HepG2 (cell line): ENCODE results near the gene SYN1. TPM values are rescaled to one million over a fixed set of nuclear protein-coding genes. Genes with fewer than 3 reads are reported as not detected.

Source experiments
- CC2D1A ChIP-seq: sonication (generic); formaldehyde crosslinking; IDR thresholded peaks from 2 replicates; pipeline ENCODE4 v1.8.1; 2023; ENCODE audit warnings: mild to moderate bottlenecking, missing genetic modification reagents
- DMAP1 ChIP-seq: IDR thresholded peaks from 2 replicates; pipeline ENCODE4 v1.6.1; 2016
- ERF ChIP-seq: IDR thresholded peaks from 2 replicates; pipeline ENCODE4 v1.6.1; 2018; ENCODE audit warnings: missing biosample characterization, missing genetic modification reagents
- GATAD1 ChIP-seq: IDR thresholded peaks from 2 replicates; pipeline ENCODE4 v1.6.1; 2016; ENCODE audit warnings: missing genetic modification reagents, missing compliant biosample characterization
- IRX3 ChIP-seq: sonication (generic); formaldehyde crosslinking; IDR thresholded peaks from 2 replicates; pipeline ENCODE4 v1.8.1; 2023; ENCODE audit warnings: mild to moderate bottlenecking, low read depth, missing genetic modification reagents, borderline replicate concordance
- KAT8 ChIP-seq: IDR thresholded peaks from 2 replicates; pipeline ENCODE4 v1.6.1; 2016; ENCODE audit warnings: missing genetic modification reagents, missing compliant biosample characterization
- MEF2D ChIP-seq: sonication (generic); formaldehyde crosslinking; IDR thresholded peaks from 2 replicates; pipeline ENCODE4 v1.5.1; 2020; ENCODE audit warnings: mild to moderate bottlenecking, missing genetic modification reagents
- NFYB ChIP-seq: sonication (generic); formaldehyde crosslinking; IDR thresholded peaks from 2 replicates; pipeline ENCODE4 v1.4.0; 2020; ENCODE audit warnings: missing genetic modification reagents
- PHF8 ChIP-seq: sonication (generic); formaldehyde crosslinking; IDR thresholded peaks from 2 replicates; pipeline ENCODE4 v1.5.0; 2020; ENCODE audit warnings: missing genetic modification reagents
- RBM39 ChIP-seq: fragments of 200-400 bp; formaldehyde crosslinking; IDR thresholded peaks from one replicate; pipeline ENCODE4 v1.6.1; 2018; ENCODE audit warnings: antibody characterized with exemption, mild to moderate bottlenecking, low read depth, low read length; ENCODE audit not compliant: poor library complexity, severe bottlenecking
- REPIN1 ChIP-seq: sonication (generic); formaldehyde crosslinking; IDR thresholded peaks from 2 replicates; pipeline ENCODE4 v1.8.0; 2022; ENCODE audit warnings: missing genetic modification reagents, low read depth, mild to moderate bottlenecking, borderline replicate concordance
- SP2 ChIP-seq: sonication (generic); formaldehyde crosslinking; IDR thresholded peaks from 2 replicates; pipeline ENCODE4 v1.5.1; 2020; ENCODE audit warnings: mild to moderate bottlenecking, missing genetic modification reagents
- SP5 ChIP-seq: IDR thresholded peaks from 2 replicates; pipeline ENCODE4 v1.6.1; 2016; ENCODE audit warnings: low read depth, borderline replicate concordance
- SPEN ChIP-seq: sonication (generic); formaldehyde crosslinking; IDR thresholded peaks from 2 replicates; pipeline ENCODE4 v1.5.1; 2020; ENCODE audit warnings: low read depth, mild to moderate bottlenecking, missing genetic modification reagents
- TAF1 ChIP-seq: sonication (generic); formaldehyde crosslinking; IDR thresholded peaks from 2 replicates; pipeline ENCODE4 v1.4.0; 2020; ENCODE audit warnings: missing genetic modification reagents
- TARDBP ChIP-seq: sonication (generic); formaldehyde crosslinking; IDR thresholded peaks from 2 replicates; pipeline ENCODE4 v1.8.0; 2022; ENCODE audit warnings: mild to moderate bottlenecking, missing genetic modification reagents
- TCF7 ChIP-seq: sonication (generic); IDR thresholded peaks from 2 replicates; pipeline ENCODE4 v1.6.1; 2016; ENCODE audit warnings: antibody characterized with exemption, low read depth
- THAP11 ChIP-seq: IDR thresholded peaks from 2 replicates; pipeline ENCODE4 v1.6.1; 2016; ENCODE audit warnings: missing biosample characterization, missing genetic modification reagents
- YY1 ChIP-seq: IDR thresholded peaks from 2 replicates; pipeline ENCODE4 v1.6.1; 2011; ENCODE audit warnings: low read length, low read depth, moderate library complexity, mild to moderate bottlenecking; ENCODE audit not compliant: insufficient read depth, insufficient replicate concordance
- ZMYM4 ChIP-seq: sonication (generic); formaldehyde crosslinking; IDR thresholded peaks from 2 replicates; pipeline ENCODE4 v1.8.1; 2023; ENCODE audit warnings: mild to moderate bottlenecking, missing genetic modification reagents
- ZNF563 ChIP-seq: sonication (generic); formaldehyde crosslinking; IDR thresholded peaks from 2 replicates; pipeline ENCODE4 v1.8.0; 2022; ENCODE audit warnings: mild to moderate bottlenecking, moderate library complexity, missing genetic modification reagents
- ZNF788 ChIP-seq: sonication (generic); formaldehyde crosslinking; IDR thresholded peaks from 2 replicates; pipeline ENCODE4 v1.5.0; 2020; ENCODE audit warnings: mild to moderate bottlenecking, missing genetic modification reagents, borderline replicate concordance
- polyA plus RNA-seq, 8 experiments: library from polyadenylated mRNA; depleted of rRNA in 3 of 8; stranded (reverse) in 7 of 8; unstranded in 1 of 8; fragments of >200 nt; fragmentation: Illumina TruSeq in 4 of 8; extraction: Trizol in 4 of 8; gene quantifications; 2 replicates each; pipeline versions ENCODE4 v1.2.1 to v1.2.3, GENCODE V29; 2011 to 2016; ENCODE audit warnings: low read depth in 4 of 8, missing spikeins in 1 of 8, mixed read lengths in 1 of 8; ENCODE audit not compliant: insufficient read depth in 1 of 8
- total RNA-seq, 5 experiments: library from RNA; depleted of rRNA; stranded (reverse); fragments of >200 nt; fragmentation: Illumina TruSeq; extraction: Trizol; gene quantifications; 2 replicates each; pipeline ENCODE4 v1.2.3, GENCODE V29; 2016; ENCODE audit warnings: low read depth in 1 of 5
- TF ChIP-seq, protein P1 (sequence below): sonication (generic); formaldehyde crosslinking; IDR thresholded peaks from 2 replicates; pipeline ENCODE4 v1.4.0; 2020; ENCODE audit warnings: mild to moderate bottlenecking, missing genetic modification reagents
- TF ChIP-seq, protein P2 (sequence below): sonication (generic); formaldehyde crosslinking; IDR thresholded peaks from 2 replicates; pipeline ENCODE4 v1.8.0; 2022; ENCODE audit warnings: mild to moderate bottlenecking, missing genetic modification reagents, moderate library complexity
- TF ChIP-seq, protein P3 (sequence below): sonication (generic); formaldehyde crosslinking; IDR thresholded peaks from 2 replicates; pipeline ENCODE4 v1.9.0; 2021; ENCODE audit warnings: missing genetic modification reagents, mild to moderate bottlenecking, borderline replicate concordance

SYN1 gene
- total and polyA plus RNA-seq, 2 of the 13 experiments (the other 11 are each of a cell fraction or from before 2014, with no cell fraction given): not detected

DNA sequence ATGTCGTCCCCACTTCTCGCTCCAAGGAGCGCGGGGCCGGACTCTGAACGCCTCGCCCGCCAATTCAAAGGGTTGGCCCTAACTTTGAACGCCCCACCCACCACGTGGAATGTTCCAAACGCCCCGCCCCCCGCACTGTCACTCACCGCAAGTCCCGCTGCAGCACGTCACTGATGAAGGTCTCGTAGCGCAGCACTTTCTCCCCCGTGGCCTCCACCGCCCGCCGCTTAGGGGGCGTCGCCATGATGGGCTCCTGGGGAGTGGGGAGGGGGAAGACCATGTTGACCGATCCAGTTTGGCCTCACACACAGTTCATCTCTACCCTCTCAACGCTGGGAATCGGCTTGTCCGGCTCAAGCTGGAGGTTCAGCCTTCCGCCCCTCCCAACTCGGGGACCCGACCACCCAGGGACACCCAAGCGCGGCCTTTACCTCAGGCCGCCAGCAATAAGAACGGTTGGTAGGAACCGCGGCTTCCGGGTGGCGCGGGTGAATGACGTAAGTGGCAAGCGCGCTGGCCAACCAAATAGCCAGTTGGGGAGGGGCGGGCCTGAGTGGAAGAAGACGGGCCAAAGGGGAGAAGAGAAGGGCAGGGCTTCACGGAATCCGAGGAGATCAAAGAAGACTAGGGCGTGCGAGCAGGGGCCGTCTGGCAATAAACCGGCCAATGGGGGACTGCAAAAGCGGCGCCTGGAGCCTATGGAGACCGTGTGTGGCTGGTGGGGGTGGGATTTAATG is 39.2 kb upstream of the SYN1 start, which contains the start of gene UXT (continued):
- TF ChIP-seq, protein P1, sequence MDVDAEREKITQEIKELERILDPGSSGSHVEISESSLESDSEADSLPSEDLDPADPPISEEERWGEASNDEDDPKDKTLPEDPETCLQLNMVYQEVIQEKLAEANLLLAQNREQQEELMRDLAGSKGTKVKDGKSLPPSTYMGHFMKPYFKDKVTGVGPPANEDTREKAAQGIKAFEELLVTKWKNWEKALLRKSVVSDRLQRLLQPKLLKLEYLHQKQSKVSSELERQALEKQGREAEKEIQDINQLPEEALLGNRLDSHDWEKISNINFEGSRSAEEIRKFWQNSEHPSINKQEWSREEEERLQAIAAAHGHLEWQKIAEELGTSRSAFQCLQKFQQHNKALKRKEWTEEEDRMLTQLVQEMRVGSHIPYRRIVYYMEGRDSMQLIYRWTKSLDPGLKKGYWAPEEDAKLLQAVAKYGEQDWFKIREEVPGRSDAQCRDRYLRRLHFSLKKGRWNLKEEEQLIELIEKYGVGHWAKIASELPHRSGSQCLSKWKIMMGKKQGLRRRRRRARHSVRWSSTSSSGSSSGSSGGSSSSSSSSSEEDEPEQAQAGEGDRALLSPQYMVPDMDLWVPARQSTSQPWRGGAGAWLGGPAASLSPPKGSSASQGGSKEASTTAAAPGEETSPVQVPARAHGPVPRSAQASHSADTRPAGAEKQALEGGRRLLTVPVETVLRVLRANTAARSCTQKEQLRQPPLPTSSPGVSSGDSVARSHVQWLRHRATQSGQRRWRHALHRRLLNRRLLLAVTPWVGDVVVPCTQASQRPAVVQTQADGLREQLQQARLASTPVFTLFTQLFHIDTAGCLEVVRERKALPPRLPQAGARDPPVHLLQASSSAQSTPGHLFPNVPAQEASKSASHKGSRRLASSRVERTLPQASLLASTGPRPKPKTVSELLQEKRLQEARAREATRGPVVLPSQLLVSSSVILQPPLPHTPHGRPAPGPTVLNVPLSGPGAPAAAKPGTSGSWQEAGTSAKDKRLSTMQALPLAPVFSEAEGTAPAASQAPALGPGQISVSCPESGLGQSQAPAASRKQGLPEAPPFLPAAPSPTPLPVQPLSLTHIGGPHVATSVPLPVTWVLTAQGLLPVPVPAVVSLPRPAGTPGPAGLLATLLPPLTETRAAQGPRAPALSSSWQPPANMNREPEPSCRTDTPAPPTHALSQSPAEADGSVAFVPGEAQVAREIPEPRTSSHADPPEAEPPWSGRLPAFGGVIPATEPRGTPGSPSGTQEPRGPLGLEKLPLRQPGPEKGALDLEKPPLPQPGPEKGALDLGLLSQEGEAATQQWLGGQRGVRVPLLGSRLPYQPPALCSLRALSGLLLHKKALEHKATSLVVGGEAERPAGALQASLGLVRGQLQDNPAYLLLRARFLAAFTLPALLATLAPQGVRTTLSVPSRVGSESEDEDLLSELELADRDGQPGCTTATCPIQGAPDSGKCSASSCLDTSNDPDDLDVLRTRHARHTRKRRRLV (CRISPR knock-in tag): peak; percentile 61; the same call in 1 of the 2 replicates
- TF ChIP-seq ZNF563 (CRISPR knock-in tag): 0 out of 2 replicates have a peak, but pooled peaks have one; percentile 41
- TF ChIP-seq SP5 (CRISPR knock-in tag): 0 out of 2 replicates have a peak, but pooled peaks have one; percentile 26
- peak; percentile 63; the same call in 1 of the 2 replicates for TF ChIP-seq TAF1 (CRISPR knock-in tag)
- TF ChIP-seq RBM39: no peak
- TF ChIP-seq SP2: peak; percentile 79
- peak; percentile 51; the same call in 1 of the 2 replicates for TF ChIP-seq MEF2D (CRISPR knock-in tag)
- TF ChIP-seq PHF8: peak; percentile 89
- TF ChIP-seq, protein P2, sequence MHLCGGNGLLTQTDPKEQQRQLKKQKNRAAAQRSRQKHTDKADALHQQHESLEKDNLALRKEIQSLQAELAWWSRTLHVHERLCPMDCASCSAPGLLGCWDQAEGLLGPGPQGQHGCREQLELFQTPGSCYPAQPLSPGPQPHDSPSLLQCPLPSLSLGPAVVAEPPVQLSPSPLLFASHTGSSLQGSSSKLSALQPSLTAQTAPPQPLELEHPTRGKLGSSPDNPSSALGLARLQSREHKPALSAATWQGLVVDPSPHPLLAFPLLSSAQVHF (CRISPR knock-in tag): peak; percentile 38; the same call in 1 of the 2 replicates
- TF ChIP-seq NFYB (CRISPR knock-in tag): peak; percentile 83
- peak; percentile 96 for TF ChIP-seq KAT8 (CRISPR knock-in tag)
- TF ChIP-seq GATAD1 (CRISPR knock-in tag): peak; percentile 93
- peak; percentile 79 for TF ChIP-seq THAP11 (CRISPR knock-in tag)
- peak; percentile 80 for TF ChIP-seq YY1
- TF ChIP-seq REPIN1 (CRISPR knock-in tag): peak; percentile 49; the same call in 1 of the 2 replicates
- no peak for TF ChIP-seq CC2D1A (CRISPR knock-in tag)
- TF ChIP-seq DMAP1 (CRISPR knock-in tag): peak; percentile 61; the same call in 1 of the 2 replicates
- peak; percentile 65 for TF ChIP-seq SPEN (CRISPR knock-in tag)
- no peak for TF ChIP-seq TARDBP (CRISPR knock-in tag)
- TF ChIP-seq, protein P3, sequence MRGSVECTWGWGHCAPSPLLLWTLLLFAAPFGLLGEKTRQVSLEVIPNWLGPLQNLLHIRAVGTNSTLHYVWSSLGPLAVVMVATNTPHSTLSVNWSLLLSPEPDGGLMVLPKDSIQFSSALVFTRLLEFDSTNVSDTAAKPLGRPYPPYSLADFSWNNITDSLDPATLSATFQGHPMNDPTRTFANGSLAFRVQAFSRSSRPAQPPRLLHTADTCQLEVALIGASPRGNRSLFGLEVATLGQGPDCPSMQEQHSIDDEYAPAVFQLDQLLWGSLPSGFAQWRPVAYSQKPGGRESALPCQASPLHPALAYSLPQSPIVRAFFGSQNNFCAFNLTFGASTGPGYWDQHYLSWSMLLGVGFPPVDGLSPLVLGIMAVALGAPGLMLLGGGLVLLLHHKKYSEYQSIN (CRISPR knock-in tag): no peak
- 0 out of 2 replicates have a peak, but pooled peaks have one; percentile 19 for TF ChIP-seq ERF
- peak; percentile 40; the same call in 1 of the 2 replicates for TF ChIP-seq ZNF788 (CRISPR knock-in tag)
- TF ChIP-seq IRX3: 0 out of 2 replicates have a peak, but pooled peaks have one; percentile 21
- TF ChIP-seq ZMYM4 (CRISPR knock-in tag): peak; percentile 94
- TF ChIP-seq TCF7: peak; percentile 64
